ENCODE results near the gene SANBR.
A peak's percentile ranks its signal among the peaks of the same experiment; 100 is the strongest.

The SANBR gene

GRCh38 chr2:61065714-61066709 lies at the start of gene SANBR:
Gene SANBR (plus strand): TSS chr2:61065871. CDS start chr2:61070351, 4,480 bp downstream.
- TF ChIP-seq CTCF (IDR thresholded peaks at IDR 0.05; ENCODE audit: low read depth, low read length): no peak
- H3K4me3 ChIP-seq (ENCODE audit: low read depth, low read length): peak within 1 kb of the TSS; percentile 80

GRCh38 chr2:61015976-61016375 lies 49.7 kb upstream of the SANBR start:
- H3K4me3 ChIP-seq (ENCODE audit: low read depth, low read length): peak overlapping the region; percentile 100; the same call in 1 of the 2 replicates

GRCh38 chr2:61016392-61017002 lies 49.2 kb upstream of the SANBR start:
- no peak for TF ChIP-seq CTCF (IDR thresholded peaks at IDR 0.05; ENCODE audit: low read depth, low read length)
- H3K4me3 ChIP-seq (ENCODE audit: low read depth, low read length): peak overlapping the region; percentile 100

More at GRCh38 chr2:61015976-61016375, 49.7 kb upstream of the SANBR start:
- TF ChIP-seq CTCF (IDR thresholded peaks at IDR 0.05; ENCODE audit: low read depth, low read length): no peak

- TF ChIP-seq CTCF (IDR thresholded peaks at IDR 0.05; ENCODE audit: low read depth, low read length): no peak
- H3K4me3 ChIP-seq (ENCODE audit: low read depth, low read length): peak overlapping the region; percentile 100
These were observed 48.6 kb upstream of the SANBR start for GRCh38 chr2:61017003-61017555.

GRCh38 chr2:61017556-61018317 lies 47.9 kb upstream of the SANBR start, which contains the start of the genes PEX13 and PUS10:
Gene PEX13 (plus strand): TSS chr2:61017720. CDS start chr2:61017760, 40 bp downstream.
Gene PUS10 (minus strand): TSS chr2:61018255. CDS start chr2:61011890, 6,365 bp downstream.
- peak within 1 kb of the TSS; percentile 100 for H3K4me3 ChIP-seq (ENCODE audit: low read depth, low read length)
- no peak for TF ChIP-seq CTCF (IDR thresholded peaks at IDR 0.05; ENCODE audit: low read depth, low read length)

GRCh38 chr2:61018318-61018755 lies 47.3 kb upstream of the SANBR start:
- H3K4me3 ChIP-seq (ENCODE audit: low read depth, low read length): peak overlapping the region; percentile 100
- TF ChIP-seq CTCF (IDR thresholded peaks at IDR 0.05; ENCODE audit: low read depth, low read length): no peak

Data from WI38 (cell line).